H1 (cell line): ENCODE data around the gene OR11A1. TPM values are rescaled to one million over a fixed set of nuclear protein-coding genes. Genes with fewer than 3 reads are reported as not detected.

Experiments used
- CTCF ChIA-PET: fragments of 300-600 bp; sonication (Branson Sonifier 250); formaldehyde crosslinking; loops from one replicate; lab custom pipeline; 2021; ENCODE audit not compliant: partially characterized antibody; lab: Charles Lee
- POLR2A ChIA-PET: fragments of 300-600 bp; sonication (Branson Sonifier 250); formaldehyde crosslinking; loops from one replicate; lab custom pipeline; 2021; ENCODE audit warnings: inconsistent platforms; ENCODE audit not compliant: partially characterized antibody; lab: Charles Lee
- DNase-seq, 2 experiments: peaks; one replicate each; pipeline versions ENCODE4 v3.0.0 to v3.0.0-alpha.2; 2010 to 2022; ENCODE audit warnings: low spot score in 2 of 2, low read depth in 1 of 2, mixed read lengths in 1 of 2
- FAIRE-seq: peaks from 2 replicates; lab custom pipeline; 2011; peaks lifted over from hg19 to GRCh38; lab: Jason Lieb, UNC
- H2AFZ ChIP-seq: 2 replicates; pipeline ENCODE4 v1.8.1; 2012; ENCODE audit warnings: low read length, inconsistent platforms
- H2AK5ac ChIP-seq: 2 replicates; pipeline ENCODE4 v1.6.1; 2013; ENCODE audit warnings: low read depth, low read length
- H2BK120ac ChIP-seq: replicated peaks from 2 replicates; pipeline ENCODE3; 2013; ENCODE audit warnings: low read depth, low read length, inconsistent platforms
- H2BK12ac ChIP-seq: 2 replicates; pipeline ENCODE4 v1.6.1; 2013; ENCODE audit warnings: low read depth, low read length
- H2BK15ac ChIP-seq: 2 replicates; pipeline ENCODE4 v1.6.1; 2013; ENCODE audit warnings: low read length
- H2BK20ac ChIP-seq: 2 replicates; pipeline ENCODE4 v1.6.1; 2013; ENCODE audit warnings: low read length
- H2BK5ac ChIP-seq: 2 replicates; pipeline ENCODE4 v1.6.1; 2013; ENCODE audit warnings: low read depth, low read length
- H3K14ac ChIP-seq: 2 replicates; pipeline ENCODE4 v1.6.1; 2013; ENCODE audit warnings: inconsistent platforms; ENCODE audit not compliant: insufficient read length
- H3K18ac ChIP-seq: 2 replicates; pipeline ENCODE4 v1.6.1; 2013; ENCODE audit warnings: low read length; ENCODE audit errors: extremely low read depth
- H3K23ac ChIP-seq: 2 replicates; pipeline ENCODE4 v1.6.1; 2013; ENCODE audit warnings: inconsistent platforms; ENCODE audit not compliant: insufficient read length
- H3K23me2 ChIP-seq: 2 replicates; pipeline ENCODE4 v1.6.1; 2013; ENCODE audit warnings: low read depth, low read length
- H3K27ac ChIP-seq: 2 replicates; pipeline ENCODE4 v1.6.1; 2011; ENCODE audit warnings: low read depth, low read length, inconsistent platforms
- H3K27me3 ChIP-seq, 4 experiments: replicated peaks in 1 of 4; 1 replicate in 1 of 4; 2 replicates in 3 of 4; pipeline versions ENCODE4 v1.6.1 to v1.8.1; 2011 to 2013; ENCODE audit warnings: low read length in 3 of 4, mild to moderate bottlenecking in 3 of 4, inconsistent platforms in 2 of 4, mixed read lengths in 2 of 4, moderate library complexity in 1 of 4; ENCODE audit not compliant: control insufficient read depth in 3 of 4, insufficient read depth in 3 of 4; ENCODE audit errors: extremely low read depth in 1 of 4
- H3K36me3 ChIP-seq, 4 experiments: 2 replicates each; pipeline versions ENCODE4 v1.6.1 to v1.8.1; 2011 to 2013; ENCODE audit warnings: mild to moderate bottlenecking in 4 of 4, low read length in 3 of 4, moderate library complexity in 2 of 4, control low read depth in 1 of 4, inconsistent platforms in 1 of 4; ENCODE audit not compliant: insufficient read depth in 4 of 4, control insufficient read depth in 2 of 4
- H3K4ac ChIP-seq: replicated peaks from 2 replicates; pipeline ENCODE3; 2013; ENCODE audit warnings: low read length, low read depth, mixed read lengths, inconsistent platforms; ENCODE audit not compliant: insufficient read length
- H3K4me1 ChIP-seq, 4 experiments: replicated peaks in 1 of 4; 1 replicate in 1 of 4; 2 replicates in 3 of 4; pipeline versions ENCODE4 v1.6.1 to v1.8.1; 2011 to 2013; ENCODE audit warnings: low read length in 3 of 4, inconsistent platforms in 2 of 4, mixed read lengths in 1 of 4; ENCODE audit not compliant: insufficient read depth in 4 of 4, control insufficient read depth in 3 of 4
- H3K4me2 ChIP-seq, 2 experiments: 2 replicates each; pipeline versions ENCODE4 v1.6.1 to v1.8.1; 2011 to 2013; ENCODE audit warnings: low read depth in 2 of 2, low read length in 2 of 2, control low read depth in 1 of 2, inconsistent platforms in 1 of 2, mild to moderate bottlenecking in 1 of 2; ENCODE audit not compliant: insufficient read depth in 1 of 2
- H3K4me3 ChIP-seq, 4 experiments: fragments of 200-600, 300-600 bp in 1 of 4; sonication (generic), shearing (Covaris generic), sonication (Bioruptor Twin) in 1 of 4; 2 replicates each; pipeline versions ENCODE4 v1.5.1 to v1.8.1; 2011 to 2016; ENCODE audit warnings: low read length in 4 of 4, low read depth in 3 of 4, control low read depth in 2 of 4, inconsistent platforms in 2 of 4, mild to moderate bottlenecking in 2 of 4, mixed read lengths in 1 of 4, moderate library complexity in 1 of 4; ENCODE audit not compliant: insufficient read depth in 2 of 4; ENCODE audit errors: extremely low read depth in 1 of 4
- H3K56ac ChIP-seq: replicated peaks from 2 replicates; pipeline ENCODE3; 2013; ENCODE audit warnings: low read depth, mild to moderate bottlenecking, mixed read lengths, low read length, inconsistent platforms; ENCODE audit not compliant: insufficient read length
- H3K79me1 ChIP-seq: 2 replicates; pipeline ENCODE4 v1.6.1; 2013; ENCODE audit warnings: low read depth, low read length, control low read depth
- H3K79me2 ChIP-seq, 2 experiments: 2 replicates each; pipeline versions ENCODE4 v1.6.1 to v1.8.1; 2012 to 2013; ENCODE audit warnings: low read length in 2 of 2, mild to moderate bottlenecking in 2 of 2, inconsistent platforms in 1 of 2; ENCODE audit not compliant: insufficient read depth in 2 of 2, control insufficient read depth in 1 of 2
- H3K9ac ChIP-seq, 4 experiments: replicated peaks in 1 of 4; 1 replicate in 1 of 4; 2 replicates in 3 of 4; pipeline versions ENCODE4 v1.6.1 to v1.8.1; 2011 to 2013; ENCODE audit warnings: low read depth in 3 of 4, low read length in 3 of 4, control low read depth in 2 of 4, mild to moderate bottlenecking in 2 of 4, moderate library complexity in 2 of 4, inconsistent platforms in 1 of 4; ENCODE audit errors: extremely low read depth in 1 of 4
- H3K9me3 ChIP-seq, 2 experiments: 2 replicates each; pipeline versions ENCODE4 v1.6.1 to v1.8.1; 2012 to 2013; ENCODE audit warnings: mild to moderate bottlenecking in 2 of 2, moderate library complexity in 2 of 2, control low read depth in 1 of 2, inconsistent platforms in 1 of 2, low read depth in 1 of 2, low read length in 1 of 2, mixed read lengths in 1 of 2; ENCODE audit not compliant: insufficient read depth in 2 of 2
- H4K20me1 ChIP-seq, 2 experiments: replicated peaks in 1 of 2; 2 replicates each; pipeline versions ENCODE3 to v1.8.1; 2011 to 2013; ENCODE audit warnings: inconsistent platforms in 2 of 2, low read length in 2 of 2, mild to moderate bottlenecking in 1 of 2; ENCODE audit not compliant: insufficient read depth in 2 of 2, control insufficient read depth in 1 of 2
- H4K5ac ChIP-seq: 2 replicates; pipeline ENCODE4 v1.6.1; 2013; ENCODE audit warnings: low read length, low read depth, mixed read lengths, inconsistent platforms; ENCODE audit not compliant: insufficient read length
- H4K8ac ChIP-seq: 2 replicates; pipeline ENCODE4 v1.8.0; 2013; ENCODE audit warnings: mild to moderate bottlenecking, moderate library complexity, low read length, inconsistent platforms; ENCODE audit not compliant: insufficient read depth; ENCODE audit errors: extremely low read depth
- H4K91ac ChIP-seq: replicated peaks from 2 replicates; pipeline ENCODE3; 2013; ENCODE audit warnings: low read length, mixed read lengths, inconsistent platforms; ENCODE audit not compliant: insufficient read length
- POLR2A ChIP-seq, 2 experiments: IDR thresholded peaks; 1 replicate in 1 of 2; 2 replicates in 1 of 2; pipeline ENCODE4 v1.6.1; 2011; ENCODE audit warnings: low read depth in 2 of 2, low read length in 2 of 2, mild to moderate bottlenecking in 2 of 2; ENCODE audit errors: control extremely low read depth in 1 of 2
- WGBS, 2 experiments: shearing (Covaris generic) in 1 of 2; methylation state at CpG; one replicate each; pipeline versions ENCODE4 v1.1.6 to v1.1.7; 2013 to 2015; ENCODE audit warnings: low lambda C conversion rate in 2 of 2, mixed read lengths in 2 of 2, inconsistent platforms in 1 of 2, low coverage in 1 of 2, missing lambda C conversion rate in 1 of 2; ENCODE audit not compliant: insufficient replicate concordance in 2 of 2, insufficient coverage in 1 of 2, insufficient read length in 1 of 2; ENCODE audit errors: extremely low coverage in 1 of 2, missing lambda C conversion rate in 1 of 2; 5-methylcytosine and 5-hydroxymethylcytosine counted together
- polyA plus RNA-seq, 7 experiments: library from polyadenylated mRNA; depleted of rRNA in 3 of 7; stranded (reverse) in 5 of 7; unstranded in 2 of 7; fragments of >200 nt in 5 of 7; fragments of 200-250 nt in 2 of 7; gene quantifications; 1 replicate in 5 of 7; 2 replicates in 1 of 7; 4 replicates in 1 of 7; pipeline versions ENCODE4 v1.2.1 to v1.2.3, GENCODE V29; 2011 to 2013; ENCODE audit warnings: missing spikeins in 2 of 7, mixed read lengths in 2 of 7
- total RNA-seq: library from RNA; stranded (reverse); fragmentation: NEBNext Ultra II Directional; extraction: Animal tissue kit (Norgen Biotek cat#: 25700); gene quantifications from 2 replicates; pipeline ENCODE4 v1.2.1, GENCODE V29; 2021

Gene OR11A1
- total and polyA plus RNA-seq, 2 of the 8 experiments (the other 6 are each of a cell fraction or from before 2014, with no cell fraction given): not detected

DNA sequence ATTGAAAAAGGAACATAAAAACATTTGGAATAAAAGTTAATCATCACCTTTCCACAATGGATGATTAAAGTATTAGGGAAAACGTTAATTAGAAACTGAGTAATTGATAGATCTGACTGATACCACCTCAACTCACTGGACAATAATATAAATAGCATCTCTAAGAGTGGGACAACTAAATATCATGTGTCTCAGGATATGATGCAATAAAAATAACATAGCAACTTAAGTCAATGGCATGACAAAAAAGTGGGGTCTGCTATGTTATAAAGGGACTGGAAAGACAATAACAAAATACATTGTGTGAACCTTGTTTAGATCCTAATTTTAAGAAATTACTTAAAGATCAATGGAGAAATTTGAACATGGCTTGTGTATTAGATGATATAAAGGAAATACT lies 31.8 kb downstream of the OR11A1 start:
- Histone ChIP-seq H3K23ac (no peak overlapping the region), H3K18ac (no peak overlapping the region), H3K4ac (no peak overlapping the region), H2AFZ (no peak overlapping the region), H2BK15ac (no peak overlapping the region), H3K4me1 (no peaks in the 10 kb centered on the region), H2BK20ac (no peak overlapping the region), H3K4me3 (no peak overlapping the region), H3K9ac (no peak overlapping the region), H3K27me3 (no peaks in the 10 kb centered on the region), H4K5ac (no peak overlapping the region), H2BK120ac (no peak overlapping the region), H3K9me3 (0 out of 4 replicates have a peak, but pooled peaks cover 0 to 3% of the 10 kb centered on the region in 2 experiments), H4K91ac (no peak overlapping the region), H3K4me2 (no peak overlapping the region), H3K14ac (no peak overlapping the region), H3K27ac (no peak overlapping the region), H4K20me1 (no peaks in the 10 kb centered on the region), H3K56ac (no peak overlapping the region), H3K79me1 (no peaks in the 10 kb centered on the region), H3K79me2 (no peaks in the 10 kb centered on the region), H2AK5ac (no peak overlapping the region), H4K8ac (no peak overlapping the region), H2BK12ac (no peak overlapping the region), H2BK5ac (no peak overlapping the region), H3K36me3 (no peaks in the 10 kb centered on the region), H3K23me2 (no peaks in the 10 kb centered on the region)
- no peak for TF ChIP-seq POLR2A (IDR thresholded peaks at IDR 0.05; ENCODE audit: control extremely low read depth in 1 of 2, low read depth in 2 of 2, low read length in 2 of 2)
- ChIA-PET POLR2A (interaction anchor here (1.2 kb wide), 1 partner anchor 20 kb away, joined by 3 read pairs; no protein-coding TSS in a partner anchor), CTCF (interaction anchor here (0.9 to 2.5 kb wide), 3 partner anchors 43 to 164 kb away, joined by 3 to 13 read pairs (median 4); no protein-coding TSS in a partner anchor)
- FAIRE-seq (no peak), DNase-seq (no peak)
- WGBS, 2 experiments: 74% methylated on average over 1 of the region's 1 CpG; no CpG with 5 or more reads in 1 of the 2 experiments
